ENCODE results near the gene ITGB6.

DNA sequence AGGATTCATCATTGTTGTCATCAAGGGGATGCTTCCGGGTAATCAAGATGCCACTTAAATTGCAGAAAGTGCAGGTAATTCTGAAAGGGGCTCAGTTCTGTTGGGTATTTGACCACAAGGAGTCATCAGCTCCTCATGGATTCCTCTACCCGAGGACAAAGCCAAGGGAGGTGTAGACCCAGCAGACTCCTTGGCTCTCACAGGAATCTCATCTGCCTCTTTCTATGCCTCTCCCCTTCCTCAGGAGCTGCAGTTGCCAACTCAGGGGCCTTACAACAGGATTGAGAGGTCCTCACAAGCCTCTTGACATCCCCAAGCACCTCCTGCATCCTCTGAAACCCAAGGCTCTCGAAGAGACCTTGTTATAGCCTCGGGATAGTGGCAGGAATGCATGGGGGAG is 44.0 kb downstream of the ITGB6 start:
- TF ChIP-seq EZH2 (IDR thresholded peaks at IDR 0.05): no peak
- TF ChIP-seq, protein P1, sequence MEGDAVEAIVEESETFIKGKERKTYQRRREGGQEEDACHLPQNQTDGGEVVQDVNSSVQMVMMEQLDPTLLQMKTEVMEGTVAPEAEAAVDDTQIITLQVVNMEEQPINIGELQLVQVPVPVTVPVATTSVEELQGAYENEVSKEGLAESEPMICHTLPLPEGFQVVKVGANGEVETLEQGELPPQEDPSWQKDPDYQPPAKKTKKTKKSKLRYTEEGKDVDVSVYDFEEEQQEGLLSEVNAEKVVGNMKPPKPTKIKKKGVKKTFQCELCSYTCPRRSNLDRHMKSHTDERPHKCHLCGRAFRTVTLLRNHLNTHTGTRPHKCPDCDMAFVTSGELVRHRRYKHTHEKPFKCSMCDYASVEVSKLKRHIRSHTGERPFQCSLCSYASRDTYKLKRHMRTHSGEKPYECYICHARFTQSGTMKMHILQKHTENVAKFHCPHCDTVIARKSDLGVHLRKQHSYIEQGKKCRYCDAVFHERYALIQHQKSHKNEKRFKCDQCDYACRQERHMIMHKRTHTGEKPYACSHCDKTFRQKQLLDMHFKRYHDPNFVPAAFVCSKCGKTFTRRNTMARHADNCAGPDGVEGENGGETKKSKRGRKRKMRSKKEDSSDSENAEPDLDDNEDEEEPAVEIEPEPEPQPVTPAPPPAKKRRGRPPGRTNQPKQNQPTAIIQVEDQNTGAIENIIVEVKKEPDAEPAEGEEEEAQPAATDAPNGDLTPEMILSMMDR (IDR thresholded peaks at IDR 0.05): peak; percentile 20

Measured in neural progenitor cell (in vitro differentiated cells).